AG09319 (cell line): ENCODE data around the gene RAB5B.

Experiments
- DNase-seq: peaks from one replicate; pipeline ENCODE4 v3.0.0-alpha.2; 2010; ENCODE audit warnings: low read depth; ENCODE audit errors: extremely low read depth
- TF ChIP-seq, protein P1 (sequence below): IDR thresholded peaks from 2 replicates; pipeline ENCODE4 v1.5.1; 2011; ENCODE audit warnings: low read depth, mild to moderate bottlenecking, inconsistent platforms, low read length, moderate library complexity

Gene RAB5B

DNA sequence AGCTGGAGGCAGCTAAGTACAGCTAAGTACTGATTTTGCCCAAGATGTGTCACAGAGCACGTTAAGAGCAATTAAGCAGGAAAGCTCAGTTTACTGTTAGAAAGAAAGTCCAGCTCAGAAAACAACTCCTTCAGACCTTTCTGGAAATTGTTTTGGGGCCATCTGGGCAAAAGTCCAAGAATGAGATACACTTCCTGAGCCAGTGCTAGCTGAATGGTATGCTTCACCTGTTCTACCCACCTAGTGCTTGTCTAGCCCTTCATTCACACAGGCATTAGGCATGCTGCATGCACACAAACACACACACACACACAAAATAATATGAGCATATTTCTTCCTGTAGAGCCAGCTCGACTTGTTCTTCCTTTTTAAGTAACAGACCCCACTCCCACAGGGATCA is 40.3 kb downstream of the RAB5B start:
- TF ChIP-seq, protein P1, sequence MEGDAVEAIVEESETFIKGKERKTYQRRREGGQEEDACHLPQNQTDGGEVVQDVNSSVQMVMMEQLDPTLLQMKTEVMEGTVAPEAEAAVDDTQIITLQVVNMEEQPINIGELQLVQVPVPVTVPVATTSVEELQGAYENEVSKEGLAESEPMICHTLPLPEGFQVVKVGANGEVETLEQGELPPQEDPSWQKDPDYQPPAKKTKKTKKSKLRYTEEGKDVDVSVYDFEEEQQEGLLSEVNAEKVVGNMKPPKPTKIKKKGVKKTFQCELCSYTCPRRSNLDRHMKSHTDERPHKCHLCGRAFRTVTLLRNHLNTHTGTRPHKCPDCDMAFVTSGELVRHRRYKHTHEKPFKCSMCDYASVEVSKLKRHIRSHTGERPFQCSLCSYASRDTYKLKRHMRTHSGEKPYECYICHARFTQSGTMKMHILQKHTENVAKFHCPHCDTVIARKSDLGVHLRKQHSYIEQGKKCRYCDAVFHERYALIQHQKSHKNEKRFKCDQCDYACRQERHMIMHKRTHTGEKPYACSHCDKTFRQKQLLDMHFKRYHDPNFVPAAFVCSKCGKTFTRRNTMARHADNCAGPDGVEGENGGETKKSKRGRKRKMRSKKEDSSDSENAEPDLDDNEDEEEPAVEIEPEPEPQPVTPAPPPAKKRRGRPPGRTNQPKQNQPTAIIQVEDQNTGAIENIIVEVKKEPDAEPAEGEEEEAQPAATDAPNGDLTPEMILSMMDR: no peak
- no peak for DNase-seq

DNA sequence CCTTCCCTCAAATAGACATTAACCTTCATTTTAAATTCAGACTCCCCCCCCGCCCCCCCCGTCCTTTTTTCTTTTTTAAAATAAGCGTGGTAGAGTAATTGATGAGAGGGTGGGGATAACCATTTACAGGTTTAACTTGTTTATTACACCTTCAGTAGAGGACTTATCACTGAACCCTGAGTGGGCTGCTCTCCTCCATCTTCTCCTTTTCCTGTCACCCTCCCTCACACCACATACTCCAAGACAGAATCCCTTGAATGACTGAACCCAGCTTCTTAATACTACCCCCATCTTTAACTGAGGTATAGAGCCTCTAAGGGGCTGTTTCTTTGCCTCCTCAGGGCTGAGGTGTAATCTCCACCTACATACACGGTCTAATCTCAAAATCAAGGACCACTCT is 43.3 kb downstream of the RAB5B start:
- no peak for DNase-seq
- TF ChIP-seq, protein P1: no peak

DNA sequence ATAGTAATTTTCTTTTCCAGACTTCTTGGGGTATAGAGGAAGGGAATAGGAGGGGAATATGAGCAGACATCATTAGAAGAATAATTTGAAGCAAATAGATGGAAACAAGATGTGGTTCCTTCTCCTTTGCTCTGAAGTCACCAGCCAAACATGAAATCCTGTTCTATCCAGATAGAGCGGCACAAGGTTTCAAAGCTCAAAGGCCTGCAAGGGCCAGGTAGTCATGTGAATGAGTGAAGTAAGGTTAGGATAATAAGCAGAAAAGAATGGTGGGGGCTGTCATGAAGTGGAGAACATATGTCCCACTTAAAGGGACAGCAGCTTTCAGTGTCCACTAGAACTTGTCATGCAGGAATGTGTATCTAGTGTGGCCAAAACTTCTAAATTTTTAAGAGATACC is 44.5 kb downstream of the RAB5B start:
- TF ChIP-seq, protein P1: no peak
- DNase-seq: no peak

DNA sequence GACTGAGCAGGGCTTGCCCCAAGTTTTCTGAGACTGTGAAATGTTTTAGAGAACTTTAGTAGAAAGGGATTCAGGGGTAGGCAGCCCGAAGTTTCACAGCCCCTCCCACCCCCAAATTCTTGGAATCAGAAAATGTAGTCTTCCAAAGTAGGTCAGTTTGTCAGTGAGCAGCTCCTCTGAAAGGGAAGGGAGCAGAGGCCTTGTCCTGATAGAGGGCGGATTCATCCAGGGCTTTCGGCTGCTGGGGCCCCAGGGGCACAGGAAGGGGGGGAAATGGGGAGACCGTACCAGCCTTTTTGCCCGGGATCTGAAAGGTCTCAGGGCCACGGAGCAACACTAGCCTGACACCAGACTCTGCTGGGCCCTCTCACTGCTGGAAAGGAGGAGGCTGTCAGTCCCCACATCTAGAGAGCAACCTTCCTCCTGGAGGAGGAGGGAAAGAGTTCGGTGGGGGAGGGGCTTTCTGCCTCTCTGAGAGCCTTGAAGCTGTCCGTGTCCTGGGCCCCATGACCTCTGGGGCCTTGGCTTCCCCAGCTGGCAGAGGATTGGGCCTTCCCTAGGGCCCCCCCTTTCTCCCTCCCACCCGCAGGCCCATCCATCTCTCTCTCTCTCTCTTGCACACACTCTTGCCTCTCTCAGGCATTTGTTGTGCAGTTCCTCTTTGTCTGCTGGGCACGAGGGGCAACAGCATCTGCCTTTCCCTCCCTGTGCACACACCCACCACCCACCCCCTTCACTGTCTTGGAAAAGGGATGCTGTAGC is 46.7 kb downstream of the RAB5B start, which contains the start of gene IKZF4:
IKZF4 (plus strand) TSS at position 621 of the 762 bp plus-strand sequence. CDS start 451 bp downstream, outside the sequence.
- TF ChIP-seq, protein P1: no peak
- peak; percentile 12 for DNase-seq

DNA sequence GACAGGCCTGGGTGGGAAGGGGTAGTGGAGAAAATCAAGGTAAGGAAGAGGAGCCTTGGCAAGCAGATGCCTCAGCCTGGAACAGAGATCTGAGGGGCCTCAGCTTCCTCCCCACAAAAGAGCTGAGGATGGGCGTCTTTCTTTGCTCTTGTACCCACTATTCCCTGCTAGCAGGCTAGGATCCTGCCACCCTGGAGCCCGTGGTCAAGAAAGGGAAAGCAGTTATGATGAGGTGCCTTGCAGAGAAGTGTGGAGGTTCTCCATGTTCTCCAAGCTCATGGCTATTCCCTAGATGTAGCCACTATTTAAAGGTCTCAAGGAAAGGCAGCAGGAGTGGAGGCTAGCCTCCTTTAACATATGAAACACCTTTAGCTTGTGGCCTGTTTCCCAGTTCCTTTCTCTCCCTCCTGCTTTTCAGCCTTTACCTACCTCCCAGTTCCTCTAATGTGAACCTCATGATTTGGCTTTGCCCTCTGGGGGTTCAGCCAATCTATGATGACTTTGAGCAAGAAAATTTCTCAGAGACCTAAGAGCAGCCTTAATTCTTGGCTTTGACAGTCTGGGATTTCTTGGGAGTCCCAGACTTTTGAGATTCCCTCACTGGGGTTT is 48.1 kb downstream of the RAB5B start:
- TF ChIP-seq, protein P1: no peak
- DNase-seq: no peak

DNA sequence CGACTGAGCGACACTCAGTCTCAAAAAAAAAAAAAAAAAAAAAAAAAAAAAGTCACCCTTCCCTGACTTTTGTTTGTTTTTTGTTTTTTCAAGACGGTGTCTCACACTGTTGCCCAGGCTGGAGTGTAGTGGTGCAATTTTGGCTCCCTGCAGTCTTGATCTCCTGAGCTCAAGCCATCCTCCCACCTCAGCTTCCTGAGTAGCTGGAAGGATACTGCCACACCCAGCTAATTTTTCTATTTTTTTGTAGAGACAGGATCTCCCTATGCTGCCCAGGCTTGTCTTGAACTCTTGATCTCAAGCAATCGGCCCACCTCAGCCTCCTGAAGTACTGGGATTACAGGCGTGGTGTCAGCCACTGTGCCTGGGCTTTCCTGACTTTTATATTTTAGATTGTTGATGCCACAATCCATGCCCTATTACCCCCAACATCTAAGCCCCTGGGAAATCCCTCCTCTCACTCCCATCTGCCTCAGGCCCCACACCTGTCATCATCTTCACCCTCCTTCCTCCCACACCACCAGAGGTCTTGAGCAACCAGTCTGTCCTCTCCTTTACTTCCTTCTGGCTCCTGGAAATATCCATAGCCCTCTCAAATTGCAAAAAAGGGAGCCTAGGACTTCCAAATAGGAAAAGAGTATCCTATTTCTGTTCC is 54.8 kb downstream of the RAB5B start:
- TF ChIP-seq, protein P1: no peak
- no peak for DNase-seq

DNA sequence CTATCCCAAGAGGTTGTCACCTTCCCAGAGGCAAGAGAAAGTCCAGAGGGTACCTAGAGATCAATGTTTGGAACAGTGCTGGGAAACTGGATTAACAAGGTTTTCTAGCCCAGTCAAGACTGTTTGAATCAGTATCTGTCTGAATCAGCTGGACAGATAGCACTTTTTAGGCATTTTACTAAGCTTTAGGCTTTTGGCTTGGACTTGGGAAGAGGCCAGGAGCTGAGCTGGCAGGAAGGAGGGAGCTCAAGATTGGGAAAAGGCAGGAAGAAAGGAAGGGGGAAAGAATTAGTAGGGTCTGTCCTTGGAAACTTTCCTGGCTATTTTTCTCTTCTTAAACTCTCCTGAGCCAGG is 55.3 kb downstream of the RAB5B start:
- TF ChIP-seq, protein P1: no peak
- DNase-seq: no peak
